IMR-90 (cell line): ENCODE data around the gene FBXL7. TPM values are rescaled to one million over a fixed set of nuclear protein-coding genes. Genes with fewer than 3 reads are reported as not detected.

ENCODE experiments used
- ATAC-seq: fragments of 200-7000 bp; cut with Tn5 transposase; 2 replicates; pipeline ENCODE4 v1.9.1; 2020; ENCODE audit warnings: low read depth, mild to moderate bottlenecking, moderate library complexity
- BruUV-seq: library from RNA; stranded (reverse); fragments of 400-500 nt; replicated peaks from 2 replicates; lab custom pipeline; 2021; lab: Mats Ljungman, UMichigan
- CTCF ChIA-PET: fragments of 300-600 bp; formaldehyde crosslinking; extraction: SDS; loops from one replicate; lab custom pipeline; 2021; ENCODE audit warnings: antibody characterized with exemption; lab: Yijun Ruan, JAX
- POLR2A ChIA-PET: fragments of 300-600 bp; sonication (Branson Sonifier 250); formaldehyde crosslinking; loops from one replicate; lab custom pipeline; 2022; ENCODE audit warnings: antibody characterized with exemption; ENCODE audit not compliant: unreplicated experiment; lab: Charles Lee
- DNase-seq: peaks from one replicate; pipeline ENCODE4 v3.0.0; 2013
- H2AFZ ChIP-seq: replicated peaks from 2 replicates; pipeline ENCODE3; 2013; ENCODE audit warnings: low read length, mild to moderate bottlenecking; ENCODE audit not compliant: poor library complexity
- H2AK5ac ChIP-seq: 2 replicates; pipeline ENCODE4 v1.6.1; 2013; ENCODE audit warnings: low read depth, low read length, inconsistent platforms
- H2AK9ac ChIP-seq: replicated peaks from 2 replicates; pipeline ENCODE3; 2013; ENCODE audit warnings: mild to moderate bottlenecking, low read depth, low read length, moderate library complexity; ENCODE audit not compliant: poor library complexity
- H2BK120ac ChIP-seq: 2 replicates; pipeline ENCODE4 v1.6.1; 2013; ENCODE audit warnings: low read depth, low read length, inconsistent platforms
- H2BK15ac ChIP-seq: 3 replicates; pipeline ENCODE4 v1.6.1; 2013; ENCODE audit warnings: low read depth, low read length, inconsistent platforms
- H2BK20ac ChIP-seq: 2 replicates; pipeline ENCODE4 v1.6.1; 2013; ENCODE audit warnings: low read depth, mild to moderate bottlenecking, inconsistent platforms, low read length, moderate library complexity
- H2BK5ac ChIP-seq: 2 replicates; pipeline ENCODE4 v1.6.1; 2013; ENCODE audit warnings: mild to moderate bottlenecking, low read depth, low read length, inconsistent platforms; ENCODE audit not compliant: poor library complexity, severe bottlenecking
- H3K14ac ChIP-seq: replicated peaks from 2 replicates; pipeline ENCODE4 v1.6.1; 2013; ENCODE audit warnings: low read depth, low read length, inconsistent platforms
- H3K18ac ChIP-seq: 2 replicates; pipeline ENCODE4 v1.6.1; 2013; ENCODE audit warnings: low read depth, low read length, control low read depth
- H3K23ac ChIP-seq: 2 replicates; pipeline ENCODE4 v1.6.1; 2013; ENCODE audit warnings: low read depth, low read length, inconsistent platforms
- H3K27ac ChIP-seq: 2 replicates; pipeline ENCODE4 v1.5.1; 2013; ENCODE audit warnings: mild to moderate bottlenecking, control low read depth, low read length; ENCODE audit not compliant: insufficient read depth
- H3K27me3 ChIP-seq: 2 replicates; pipeline ENCODE4 v1.6.1; 2013; ENCODE audit warnings: low read length; ENCODE audit not compliant: control insufficient read depth, insufficient read depth
- H3K36me3 ChIP-seq: 2 replicates; pipeline ENCODE4 v1.6.1; 2013; ENCODE audit warnings: low read length, mixed read lengths; ENCODE audit not compliant: control insufficient read depth, insufficient read depth
- H3K4ac ChIP-seq: 2 replicates; pipeline ENCODE4 v1.6.1; 2013; ENCODE audit warnings: low read depth, low read length, inconsistent platforms
- H3K4me1 ChIP-seq: 2 replicates; pipeline ENCODE4 v1.6.1; 2013; ENCODE audit warnings: low read length, mixed read lengths; ENCODE audit not compliant: control insufficient read depth, insufficient read depth
- H3K4me2 ChIP-seq: 2 replicates; pipeline ENCODE4 v1.6.1; 2013; ENCODE audit warnings: low read depth, mild to moderate bottlenecking, control low read depth, low read length, moderate library complexity
- H3K4me3 ChIP-seq: 2 replicates; pipeline ENCODE4 v1.5.1; 2013; ENCODE audit warnings: low read depth, mild to moderate bottlenecking, control low read depth, low read length, moderate library complexity; ENCODE audit not compliant: insufficient read depth
- H3K56ac ChIP-seq: 2 replicates; pipeline ENCODE4 v1.6.1; 2013; ENCODE audit warnings: low read length, inconsistent platforms; ENCODE audit not compliant: insufficient read depth; ENCODE audit errors: extremely low read depth
- H3K79me1 ChIP-seq, 2 experiments: 2 replicates each; pipeline ENCODE4 v1.6.1; 2013; ENCODE audit warnings: low read length in 2 of 2, inconsistent platforms in 1 of 2, low read depth in 1 of 2
- H3K9ac ChIP-seq: 2 replicates; pipeline ENCODE4 v1.6.1; 2013; ENCODE audit warnings: low read depth, low read length, control low read depth
- H3K9me1 ChIP-seq: 2 replicates; pipeline ENCODE4 v1.6.1; 2013; ENCODE audit warnings: low read length, inconsistent platforms; ENCODE audit not compliant: insufficient read depth
- H3K9me3 ChIP-seq: 2 replicates; pipeline ENCODE4 v1.6.1; 2013; ENCODE audit warnings: low read length; ENCODE audit not compliant: control insufficient read depth, insufficient read depth
- H4K20me1 ChIP-seq: 2 replicates; pipeline ENCODE4 v1.6.1; 2013; ENCODE audit warnings: low read length, inconsistent platforms; ENCODE audit not compliant: insufficient read depth
- H4K5ac ChIP-seq: 2 replicates; pipeline ENCODE4 v1.6.1; 2013; ENCODE audit warnings: mild to moderate bottlenecking, low read depth, low read length, control low read depth
- H4K8ac ChIP-seq, 2 experiments: 2 replicates each; pipeline ENCODE4 v1.6.1; 2013; ENCODE audit warnings: low read depth in 2 of 2, low read length in 2 of 2, control low read depth in 1 of 2, inconsistent platforms in 1 of 2
- H4K91ac ChIP-seq: 2 replicates; pipeline ENCODE4 v1.6.1; 2013; ENCODE audit warnings: low read depth, low read length, inconsistent platforms; ENCODE audit not compliant: insufficient read depth
- FOS ChIP-seq: fragments of 150-350 bp; IDR thresholded peaks from 2 replicates; pipeline ENCODE4 v1.6.1; 2016; ENCODE audit warnings: low read depth, low read length
- MAFK ChIP-seq: IDR thresholded peaks from 2 replicates; pipeline ENCODE4 v1.6.1; 2012; ENCODE audit warnings: low read depth, low read length, improper control_type of control experiment
- MAZ ChIP-seq: IDR thresholded peaks from 2 replicates; pipeline ENCODE4 v1.6.1; 2012; ENCODE audit warnings: low read depth, mild to moderate bottlenecking, low read length, improper control_type of control experiment, moderate library complexity, borderline replicate concordance
- MXI1 ChIP-seq: IDR thresholded peaks from 2 replicates; pipeline ENCODE4 v1.6.1; 2012; ENCODE audit warnings: low read depth, mild to moderate bottlenecking, low read length, moderate library complexity, borderline replicate concordance
- USF2 ChIP-seq: fragments of 150-350 bp; IDR thresholded peaks from 2 replicates; pipeline ENCODE4 v1.6.1; 2017; ENCODE audit warnings: mild to moderate bottlenecking, antibody characterized with exemption, low read length, low read depth
- WGBS, 2 experiments: methylation state at CpG; one replicate each; pipeline versions ENCODE4 v1.1.5 to v1.1.7; 2013; ENCODE audit warnings: missing lambda C conversion rate in 2 of 2; ENCODE audit not compliant: insufficient read length in 1 of 2; ENCODE audit errors: extremely low coverage in 2 of 2; 5-methylcytosine and 5-hydroxymethylcytosine counted together
- dilution Hi-C: fragments of 300-500 bp; cut with HindIII; formaldehyde crosslinking; loops from one replicate; pipeline ENCODE4 v1.14.3; 2018; ENCODE audit warnings: low sequenced_read_pairs; ENCODE audit not compliant: unreplicated experiment
- in situ Hi-C: fragments of 300-500 bp; cut with MboI; formaldehyde crosslinking; loops from 3 replicates; pipeline ENCODE4 v1.14.3; 2019; ENCODE audit warnings: low sequenced_read_pairs, inconsistent platforms, mixed read lengths
- intact Hi-C: fragments of 100-400 bp; cut with micrococcal nuclease; formaldehyde crosslinking; loops from 2 replicates; pipeline ENCODE4 v1.10.0; 2022
- polyA plus RNA-seq, 3 experiments: library from polyadenylated mRNA; depleted of rRNA; stranded (reverse); fragments of >200 nt; gene quantifications; 2 replicates each; pipeline ENCODE4 v1.2.3, GENCODE V29; 2012; ENCODE audit warnings: low replicate concordance in 1 of 3
- total RNA-seq: library from RNA; depleted of rRNA; stranded (reverse); fragments of >200 nt; gene quantifications from 2 replicates; pipeline ENCODE4 v1.2.3, GENCODE V29; 2012
- TF ChIP-seq, protein P1 (sequence below): fragments of 150-350 bp; IDR thresholded peaks from 2 replicates; pipeline ENCODE4 v1.6.1; 2016; ENCODE audit warnings: low read depth, mild to moderate bottlenecking, low read length, moderate library complexity, borderline replicate concordance

The FBXL7 gene
- total and polyA plus RNA-seq, 2 of the 4 experiments (the other 2 are of a cell fraction), result 4.1 to 10.2 TPM

GRCh38 chr5:15693933-15694332 is 194.0 kb downstream of the FBXL7 start:
- Histone ChIP-seq H3K27ac (no peak overlapping the region), H2BK120ac (peak overlapping the region; percentile 31), H4K91ac (no peak overlapping the region), H2AFZ (no peak overlapping the region), H2AK5ac (no peak overlapping the region; the same call in 1 of the 2 replicates), H4K5ac (peak overlapping the region; percentile 59), H4K20me1 (no peaks in the 10 kb centered on the region), H3K56ac (no peak overlapping the region), H3K27me3 (no peaks in the 10 kb centered on the region), H3K4ac (peak overlapping the region; percentile 14; the same call in 1 of the 2 replicates), H2BK15ac (0 out of 3 replicates have a peak overlapping the region, but pooled peaks have one; percentile 3), H3K9ac (no peak overlapping the region), H3K4me1 (peaks cover 13% of the 10 kb centered on the region), H3K79me1 (peaks cover 9 to 35% of the 10 kb centered on the region in 2 experiments; a peak in 3 of 4 replicates), H3K9me3 (no peaks in the 10 kb centered on the region), H2BK20ac (peak overlapping the region; percentile 49), H3K4me2 (no peak overlapping the region), H2AK9ac (no peak overlapping the region), H3K9me1 (peaks cover 14% of the 10 kb centered on the region), H3K18ac (no peak overlapping the region), H3K14ac (peak overlapping the region; percentile 74; the same call in 1 of the 2 replicates), H4K8ac (peak overlapping the region in 1 of 2 experiments; percentile 41; a peak in 1 of 4 replicates), H3K4me3 (no peak overlapping the region), H2BK5ac (no peak overlapping the region), H3K36me3 (no peaks in the 10 kb centered on the region), H3K23ac (no peak overlapping the region)
- DNase-seq (no peak), ATAC-seq (no peak)
- intact Hi-C loops, result no loop called here
- ChIA-PET CTCF (interaction anchor here (0.6 to 1.6 kb wide), 3 partner anchors 11 to 230 kb away, joined by 3 to 6 read pairs (median 4); no protein-coding TSS in a partner anchor), POLR2A (no interaction called here)
- in situ Hi-C loops, result no loop called here
- TF ChIP-seq MAZ (no peak), MAFK (no peak), FOS (no peak), MXI1 (no peak), USF2 (no peak)
- TF ChIP-seq, protein P1, sequence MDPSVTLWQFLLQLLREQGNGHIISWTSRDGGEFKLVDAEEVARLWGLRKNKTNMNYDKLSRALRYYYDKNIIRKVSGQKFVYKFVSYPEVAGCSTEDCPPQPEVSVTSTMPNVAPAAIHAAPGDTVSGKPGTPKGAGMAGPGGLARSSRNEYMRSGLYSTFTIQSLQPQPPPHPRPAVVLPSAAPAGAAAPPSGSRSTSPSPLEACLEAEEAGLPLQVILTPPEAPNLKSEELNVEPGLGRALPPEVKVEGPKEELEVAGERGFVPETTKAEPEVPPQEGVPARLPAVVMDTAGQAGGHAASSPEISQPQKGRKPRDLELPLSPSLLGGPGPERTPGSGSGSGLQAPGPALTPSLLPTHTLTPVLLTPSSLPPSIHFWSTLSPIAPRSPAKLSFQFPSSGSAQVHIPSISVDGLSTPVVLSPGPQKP, result no peak
- no TSS peak for BruUV-seq
- WGBS, 2 experiments, result 96% methylated on average over 3 of the region's 6 CpGs; no CpG with 5 or more reads in 1 of the 2 experiments
- dilution Hi-C loops, result no loop called here
